IMR-90 (cell line): ENCODE results near the gene ZBTB4. TPM values are rescaled to one million over a fixed set of nuclear protein-coding genes. Genes with fewer than 3 reads are reported as not detected.

ENCODE experiments used
- ATAC-seq: fragments of 200-7000 bp; cut with Tn5 transposase; 2 replicates; pipeline ENCODE4 v1.9.1; 2020; ENCODE audit warnings: low read depth, mild to moderate bottlenecking, moderate library complexity
- BruUV-seq: library from RNA; stranded (reverse); fragments of 400-500 nt; replicated peaks from 2 replicates; lab custom pipeline; 2021; lab: Mats Ljungman, UMichigan
- CTCF ChIA-PET: fragments of 300-600 bp; formaldehyde crosslinking; extraction: SDS; loops from one replicate; lab custom pipeline; 2021; ENCODE audit warnings: antibody characterized with exemption; lab: Yijun Ruan, JAX
- POLR2A ChIA-PET: fragments of 300-600 bp; sonication (Branson Sonifier 250); formaldehyde crosslinking; loops from one replicate; lab custom pipeline; 2022; ENCODE audit warnings: antibody characterized with exemption; ENCODE audit not compliant: unreplicated experiment; lab: Charles Lee
- DNase-seq: peaks from one replicate; pipeline ENCODE4 v3.0.0; 2013
- H2AFZ ChIP-seq: replicated peaks from 2 replicates; pipeline ENCODE3; 2013; ENCODE audit warnings: low read length, mild to moderate bottlenecking; ENCODE audit not compliant: poor library complexity
- H2AK5ac ChIP-seq: 2 replicates; pipeline ENCODE4 v1.6.1; 2013; ENCODE audit warnings: low read depth, low read length, inconsistent platforms
- H2AK9ac ChIP-seq: replicated peaks from 2 replicates; pipeline ENCODE3; 2013; ENCODE audit warnings: mild to moderate bottlenecking, low read depth, low read length, moderate library complexity; ENCODE audit not compliant: poor library complexity
- H2BK120ac ChIP-seq: 2 replicates; pipeline ENCODE4 v1.6.1; 2013; ENCODE audit warnings: low read depth, low read length, inconsistent platforms
- H2BK15ac ChIP-seq: 3 replicates; pipeline ENCODE4 v1.6.1; 2013; ENCODE audit warnings: low read depth, low read length, inconsistent platforms
- H2BK20ac ChIP-seq: 2 replicates; pipeline ENCODE4 v1.6.1; 2013; ENCODE audit warnings: low read depth, mild to moderate bottlenecking, inconsistent platforms, low read length, moderate library complexity
- H2BK5ac ChIP-seq: 2 replicates; pipeline ENCODE4 v1.6.1; 2013; ENCODE audit warnings: mild to moderate bottlenecking, low read depth, low read length, inconsistent platforms; ENCODE audit not compliant: poor library complexity, severe bottlenecking
- H3K14ac ChIP-seq: replicated peaks from 2 replicates; pipeline ENCODE4 v1.6.1; 2013; ENCODE audit warnings: low read depth, low read length, inconsistent platforms
- H3K18ac ChIP-seq: 2 replicates; pipeline ENCODE4 v1.6.1; 2013; ENCODE audit warnings: low read depth, low read length, control low read depth
- H3K23ac ChIP-seq: 2 replicates; pipeline ENCODE4 v1.6.1; 2013; ENCODE audit warnings: low read depth, low read length, inconsistent platforms
- H3K27ac ChIP-seq: 2 replicates; pipeline ENCODE4 v1.5.1; 2013; ENCODE audit warnings: mild to moderate bottlenecking, control low read depth, low read length; ENCODE audit not compliant: insufficient read depth
- H3K27me3 ChIP-seq: 2 replicates; pipeline ENCODE4 v1.6.1; 2013; ENCODE audit warnings: low read length; ENCODE audit not compliant: control insufficient read depth, insufficient read depth
- H3K36me3 ChIP-seq: 2 replicates; pipeline ENCODE4 v1.6.1; 2013; ENCODE audit warnings: low read length, mixed read lengths; ENCODE audit not compliant: control insufficient read depth, insufficient read depth
- H3K4ac ChIP-seq: 2 replicates; pipeline ENCODE4 v1.6.1; 2013; ENCODE audit warnings: low read depth, low read length, inconsistent platforms
- H3K4me1 ChIP-seq: 2 replicates; pipeline ENCODE4 v1.6.1; 2013; ENCODE audit warnings: low read length, mixed read lengths; ENCODE audit not compliant: control insufficient read depth, insufficient read depth
- H3K4me2 ChIP-seq: 2 replicates; pipeline ENCODE4 v1.6.1; 2013; ENCODE audit warnings: low read depth, mild to moderate bottlenecking, control low read depth, low read length, moderate library complexity
- H3K4me3 ChIP-seq: 2 replicates; pipeline ENCODE4 v1.5.1; 2013; ENCODE audit warnings: low read depth, mild to moderate bottlenecking, control low read depth, low read length, moderate library complexity; ENCODE audit not compliant: insufficient read depth
- H3K56ac ChIP-seq: 2 replicates; pipeline ENCODE4 v1.6.1; 2013; ENCODE audit warnings: low read length, inconsistent platforms; ENCODE audit not compliant: insufficient read depth; ENCODE audit errors: extremely low read depth
- H3K79me1 ChIP-seq, 2 experiments: 2 replicates each; pipeline ENCODE4 v1.6.1; 2013; ENCODE audit warnings: low read length in 2 of 2, inconsistent platforms in 1 of 2, low read depth in 1 of 2
- H3K9ac ChIP-seq: 2 replicates; pipeline ENCODE4 v1.6.1; 2013; ENCODE audit warnings: low read depth, low read length, control low read depth
- H3K9me1 ChIP-seq: 2 replicates; pipeline ENCODE4 v1.6.1; 2013; ENCODE audit warnings: low read length, inconsistent platforms; ENCODE audit not compliant: insufficient read depth
- H3K9me3 ChIP-seq: 2 replicates; pipeline ENCODE4 v1.6.1; 2013; ENCODE audit warnings: low read length; ENCODE audit not compliant: control insufficient read depth, insufficient read depth
- H4K20me1 ChIP-seq: 2 replicates; pipeline ENCODE4 v1.6.1; 2013; ENCODE audit warnings: low read length, inconsistent platforms; ENCODE audit not compliant: insufficient read depth
- H4K5ac ChIP-seq: 2 replicates; pipeline ENCODE4 v1.6.1; 2013; ENCODE audit warnings: mild to moderate bottlenecking, low read depth, low read length, control low read depth
- H4K8ac ChIP-seq, 2 experiments: 2 replicates each; pipeline ENCODE4 v1.6.1; 2013; ENCODE audit warnings: low read depth in 2 of 2, low read length in 2 of 2, control low read depth in 1 of 2, inconsistent platforms in 1 of 2
- H4K91ac ChIP-seq: 2 replicates; pipeline ENCODE4 v1.6.1; 2013; ENCODE audit warnings: low read depth, low read length, inconsistent platforms; ENCODE audit not compliant: insufficient read depth
- CHD1 ChIP-seq: IDR thresholded peaks from 2 replicates; pipeline ENCODE4 v1.6.1; 2012; ENCODE audit warnings: low read depth, low read length, improper control_type of control experiment
- FOS ChIP-seq: fragments of 150-350 bp; IDR thresholded peaks from 2 replicates; pipeline ENCODE4 v1.6.1; 2016; ENCODE audit warnings: low read depth, low read length
- MAZ ChIP-seq: IDR thresholded peaks from 2 replicates; pipeline ENCODE4 v1.6.1; 2012; ENCODE audit warnings: low read depth, mild to moderate bottlenecking, low read length, improper control_type of control experiment, moderate library complexity, borderline replicate concordance
- MXI1 ChIP-seq: IDR thresholded peaks from 2 replicates; pipeline ENCODE4 v1.6.1; 2012; ENCODE audit warnings: low read depth, mild to moderate bottlenecking, low read length, moderate library complexity, borderline replicate concordance
- NFE2L2 ChIP-seq: fragments of 150-350 bp; IDR thresholded peaks from 2 replicates; pipeline ENCODE4 v1.6.1; 2016; ENCODE audit warnings: low read depth, mild to moderate bottlenecking, low read length
- POLR2A ChIP-seq: IDR thresholded peaks from 2 replicates; pipeline ENCODE4 v1.6.1; 2012; ENCODE audit warnings: mild to moderate bottlenecking, low read depth, low read length
- RCOR1 ChIP-seq: IDR thresholded peaks from 2 replicates; pipeline ENCODE4 v1.6.1; 2012; ENCODE audit warnings: mild to moderate bottlenecking, low read length, improper control_type of control experiment; ENCODE audit not compliant: insufficient replicate concordance
- WGBS, 2 experiments: methylation state at CpG; one replicate each; pipeline versions ENCODE4 v1.1.5 to v1.1.7; 2013; ENCODE audit warnings: missing lambda C conversion rate in 2 of 2; ENCODE audit not compliant: insufficient read length in 1 of 2; ENCODE audit errors: extremely low coverage in 2 of 2; 5-methylcytosine and 5-hydroxymethylcytosine counted together
- dilution Hi-C: fragments of 300-500 bp; cut with HindIII; formaldehyde crosslinking; loops from one replicate; pipeline ENCODE4 v1.14.3; 2018; ENCODE audit warnings: low sequenced_read_pairs; ENCODE audit not compliant: unreplicated experiment
- in situ Hi-C: fragments of 300-500 bp; cut with MboI; formaldehyde crosslinking; loops from 3 replicates; pipeline ENCODE4 v1.14.3; 2019; ENCODE audit warnings: low sequenced_read_pairs, inconsistent platforms, mixed read lengths
- intact Hi-C: fragments of 100-400 bp; cut with micrococcal nuclease; formaldehyde crosslinking; loops from 2 replicates; pipeline ENCODE4 v1.10.0; 2022
- polyA plus RNA-seq, 3 experiments: library from polyadenylated mRNA; depleted of rRNA; stranded (reverse); fragments of >200 nt; gene quantifications; 2 replicates each; pipeline ENCODE4 v1.2.3, GENCODE V29; 2012; ENCODE audit warnings: low replicate concordance in 1 of 3
- total RNA-seq: library from RNA; depleted of rRNA; stranded (reverse); fragments of >200 nt; gene quantifications from 2 replicates; pipeline ENCODE4 v1.2.3, GENCODE V29; 2012
- TF ChIP-seq, protein P1 (sequence below): conservative IDR thresholded peaks from 2 replicates; pipeline ENCODE4 v1.5.1; 2012; ENCODE audit warnings: mild to moderate bottlenecking, low read depth, low read length, improper control_type of control experiment

Gene ZBTB4
- total and polyA plus RNA-seq, 2 of the 4 experiments (the other 2 are of a cell fraction): 6.3 to 20.3 TPM

- Histone ChIP-seq H3K4me2 (no peak overlapping the region), H4K5ac (no peak overlapping the region), H4K8ac (no peak overlapping the region), H3K9me1 (peaks cover 24% of the 10 kb centered on the region), H3K56ac (no peak overlapping the region), H2AFZ (no peak overlapping the region), H3K79me1 (peaks cover 14 to 75% of the 10 kb centered on the region in 2 experiments; a peak in 3 of 4 replicates), H3K4ac (no peak overlapping the region), H3K9ac (no peak overlapping the region), H3K9me3 (no peaks in the 10 kb centered on the region), H2BK120ac (no peak overlapping the region), H3K27me3 (no peaks in the 10 kb centered on the region), H3K4me1 (peaks cover 12% of the 10 kb centered on the region; the same call in 1 of the 2 replicates), H2AK9ac (no peak overlapping the region), H3K14ac (no peak overlapping the region), H3K23ac (no peak overlapping the region), H2BK5ac (no peak overlapping the region), H4K20me1 (peaks cover 57% of the 10 kb centered on the region), H4K91ac (no peak overlapping the region), H3K27ac (no peak overlapping the region), H3K4me3 (no peak overlapping the region), H2BK20ac (no peak overlapping the region), H3K18ac (no peak overlapping the region), H2AK5ac (no peak overlapping the region), H3K36me3 (peaks cover 48% of the 10 kb centered on the region), H2BK15ac (no peak overlapping the region)
- POLR2A ChIA-PET: no interaction called here
- intact Hi-C loops: no loop called here
- no TSS peak for BruUV-seq
- CTCF ChIA-PET: no interaction called here
- no peak for ATAC-seq
- in situ Hi-C loops: no loop called here
- 96% methylated on average over 17 of the region's 33 CpGs; no CpG with 5 or more reads in 1 of the 2 experiments for whole genome bisulfite sequencing, 2 experiments
- dilution Hi-C loops: no loop called here
- no peak for DNase-seq
- TF ChIP-seq CHD1: no peak
- TF ChIP-seq MAZ: no peak
- TF ChIP-seq MXI1: no peak
- TF ChIP-seq RCOR1: no peak
- TF ChIP-seq, protein P1, sequence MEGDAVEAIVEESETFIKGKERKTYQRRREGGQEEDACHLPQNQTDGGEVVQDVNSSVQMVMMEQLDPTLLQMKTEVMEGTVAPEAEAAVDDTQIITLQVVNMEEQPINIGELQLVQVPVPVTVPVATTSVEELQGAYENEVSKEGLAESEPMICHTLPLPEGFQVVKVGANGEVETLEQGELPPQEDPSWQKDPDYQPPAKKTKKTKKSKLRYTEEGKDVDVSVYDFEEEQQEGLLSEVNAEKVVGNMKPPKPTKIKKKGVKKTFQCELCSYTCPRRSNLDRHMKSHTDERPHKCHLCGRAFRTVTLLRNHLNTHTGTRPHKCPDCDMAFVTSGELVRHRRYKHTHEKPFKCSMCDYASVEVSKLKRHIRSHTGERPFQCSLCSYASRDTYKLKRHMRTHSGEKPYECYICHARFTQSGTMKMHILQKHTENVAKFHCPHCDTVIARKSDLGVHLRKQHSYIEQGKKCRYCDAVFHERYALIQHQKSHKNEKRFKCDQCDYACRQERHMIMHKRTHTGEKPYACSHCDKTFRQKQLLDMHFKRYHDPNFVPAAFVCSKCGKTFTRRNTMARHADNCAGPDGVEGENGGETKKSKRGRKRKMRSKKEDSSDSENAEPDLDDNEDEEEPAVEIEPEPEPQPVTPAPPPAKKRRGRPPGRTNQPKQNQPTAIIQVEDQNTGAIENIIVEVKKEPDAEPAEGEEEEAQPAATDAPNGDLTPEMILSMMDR: no peak
- TF ChIP-seq FOS: no peak
- no peak for TF ChIP-seq POLR2A
- no peak for TF ChIP-seq NFE2L2
These were observed 13.7 kb downstream of the ZBTB4 start for GRCh38 chr17:7465597-7466275.
